Mucosa of rectum (tissue), 2 donors: ENCODE results near the gene TBC1D22A.

Experiments
- H3K27ac ChIP-seq, 2 donors: one replicate each; pipeline ENCODE4 v1.7.0; 2013; ENCODE audit warnings: inconsistent platforms in 2 of 2, low read depth in 2 of 2, low read length in 2 of 2
- H3K27me3 ChIP-seq, 2 donors: one replicate each; pipeline ENCODE4 v1.7.0; 2013; ENCODE audit warnings: low read length in 2 of 2; ENCODE audit not compliant: control insufficient read depth in 2 of 2, insufficient read depth in 2 of 2
- H3K36me3 ChIP-seq, 2 donors: one replicate each; pipeline ENCODE4 v1.7.0; 2013; ENCODE audit warnings: low read length in 2 of 2; ENCODE audit not compliant: control insufficient read depth in 2 of 2, insufficient read depth in 2 of 2
- H3K4me1 ChIP-seq, 2 donors: one replicate each; pipeline ENCODE4 v1.7.0; 2013; ENCODE audit warnings: low read length in 2 of 2, mild to moderate bottlenecking in 1 of 2; ENCODE audit not compliant: control insufficient read depth in 2 of 2, insufficient read depth in 2 of 2
- H3K4me3 ChIP-seq, 2 donors: one replicate each; pipeline ENCODE4 v1.7.0; 2013; ENCODE audit warnings: low read length in 2 of 2
- H3K9ac ChIP-seq, 2 donors: one replicate each; pipeline ENCODE4 v1.7.0; 2013; ENCODE audit warnings: low read length in 2 of 2, low read depth in 1 of 2, mild to moderate bottlenecking in 1 of 2
- H3K9me3 ChIP-seq, 2 donors: one replicate each; pipeline ENCODE4 v1.7.0; 2013; ENCODE audit warnings: low read length in 2 of 2; ENCODE audit not compliant: control insufficient read depth in 2 of 2
- donor health status: healthy.
- donor health status: Normal muscosa, but diverticular disease.

TBC1D22A gene

GRCh38 chr22:47005506-47006408, 243.3 kb downstream of the TBC1D22A start:
- Histone ChIP-seq H3K4me3 (no peak overlapping the region), H3K9ac (no peak overlapping the region), H3K36me3 (peaks cover 22 to 27% of the 10 kb centered on the region in 2 donors), H3K27me3 (no peaks in the 10 kb centered on the region), H3K4me1 (peaks cover 0 to 3% of the 10 kb centered on the region in 2 donors), H3K9me3 (no peaks in the 10 kb centered on the region), H3K27ac (no peak overlapping the region)

- no peaks in the 10 kb centered on the region for H3K9me3 ChIP-seq
- H3K4me1 ChIP-seq: peaks cover 0 to 6% of the 10 kb centered on the region in 2 donors
- H3K27me3 ChIP-seq: no peaks in the 10 kb centered on the region
- H3K27ac ChIP-seq: no peak overlapping the region
- no peak overlapping the region for H3K9ac ChIP-seq
- H3K4me3 ChIP-seq: no peak overlapping the region
- H3K36me3 ChIP-seq: peaks cover 22 to 27% of the 10 kb centered on the region in 2 donors
Measured at GRCh38 chr22:47006433-47006832, 244.0 kb downstream of the TBC1D22A start.

- Histone ChIP-seq H3K4me1 (peaks cover 0 to 6% of the 10 kb centered on the region in 2 donors), H3K9me3 (no peaks in the 10 kb centered on the region), H3K27me3 (no peaks in the 10 kb centered on the region), H3K9ac (no peak overlapping the region), H3K36me3 (peaks cover 22 to 27% of the 10 kb centered on the region in 2 donors), H3K4me3 (no peak overlapping the region), H3K27ac (no peak overlapping the region)
Measured at GRCh38 chr22:47006869-47007268, 244.4 kb downstream of the TBC1D22A start.

- no peaks in the 10 kb centered on the region for H3K9me3 ChIP-seq
- H3K4me1 ChIP-seq: peaks cover 0 to 6% of the 10 kb centered on the region in 2 donors
- H3K27ac ChIP-seq: no peak overlapping the region
- H3K27me3 ChIP-seq: no peaks in the 10 kb centered on the region
- H3K4me3 ChIP-seq: no peak overlapping the region
- H3K36me3 ChIP-seq: peaks cover 19 to 27% of the 10 kb centered on the region in 2 donors
- no peak overlapping the region for H3K9ac ChIP-seq
Measured at GRCh38 chr22:47007496-47007895, 245.0 kb downstream of the TBC1D22A start.

GRCh38 chr22:47008208-47008885, 245.9 kb downstream of the TBC1D22A start:
- no peaks in the 10 kb centered on the region for H3K9me3 ChIP-seq

GRCh38 chr22:47009304-47010101, 247.1 kb downstream of the TBC1D22A start:
- Histone ChIP-seq H3K9me3 (no peaks in the 10 kb centered on the region), H3K4me3 (no peak overlapping the region), H3K9ac (no peak overlapping the region)

More at GRCh38 chr22:47008208-47008885, 245.9 kb downstream of the TBC1D22A start:
- no peaks in the 10 kb centered on the region for H3K27me3 ChIP-seq
- peaks cover 0 to 6% of the 10 kb centered on the region in 2 donors for H3K4me1 ChIP-seq
- H3K4me3 ChIP-seq: no peak overlapping the region
- no peak overlapping the region for H3K27ac ChIP-seq
- peaks cover 19 to 27% of the 10 kb centered on the region in 2 donors for H3K36me3 ChIP-seq
- H3K9ac ChIP-seq: no peak overlapping the region

GRCh38 chr22:47010211-47010610, 247.8 kb downstream of the TBC1D22A start:
- no peak overlapping the region for H3K9ac ChIP-seq
- H3K4me1 ChIP-seq: peaks cover 0 to 6% of the 10 kb centered on the region in 2 donors

More at GRCh38 chr22:47009304-47010101, 247.1 kb downstream of the TBC1D22A start:
- Histone ChIP-seq H3K4me1 (peaks cover 0 to 6% of the 10 kb centered on the region in 2 donors), H3K36me3 (peaks cover 15 to 19% of the 10 kb centered on the region in 2 donors), H3K27ac (peak overlapping the region; percentile 16 to 53), H3K27me3 (no peaks in the 10 kb centered on the region)

GRCh38 chr22:47011131-47011858, 248.8 kb downstream of the TBC1D22A start:
- Histone ChIP-seq H3K9ac (no peak overlapping the region), H3K36me3 (peaks cover 10 to 20% of the 10 kb centered on the region in 2 donors), H3K4me1 (peaks cover 0 to 6% of the 10 kb centered on the region in 2 donors), H3K27ac (no peak overlapping the region), H3K4me3 (no peak overlapping the region), H3K27me3 (no peaks in the 10 kb centered on the region), H3K9me3 (no peaks in the 10 kb centered on the region)

More at GRCh38 chr22:47010211-47010610, 247.8 kb downstream of the TBC1D22A start:
- no peaks in the 10 kb centered on the region for H3K9me3 ChIP-seq
- H3K27ac ChIP-seq: peak overlapping the region; percentile 16 to 53
- H3K27me3 ChIP-seq: no peaks in the 10 kb centered on the region
- H3K36me3 ChIP-seq: peaks cover 13 to 19% of the 10 kb centered on the region in 2 donors
- no peak overlapping the region for H3K4me3 ChIP-seq

- Histone ChIP-seq H3K9me3 (no peaks in the 10 kb centered on the region), H3K4me3 (no peak overlapping the region), H3K9ac (no peak overlapping the region), H3K27me3 (no peaks in the 10 kb centered on the region), H3K27ac (no peak overlapping the region), H3K36me3 (peaks cover 10 to 17% of the 10 kb centered on the region in 2 donors), H3K4me1 (peaks cover 0 to 6% of the 10 kb centered on the region in 2 donors)
Measured at GRCh38 chr22:47011859-47012258, 249.4 kb downstream of the TBC1D22A start.
